ENCODE data around the gene NR2F1. TPM values are rescaled to one million over a fixed set of nuclear protein-coding genes. Genes with fewer than 3 reads are reported as not detected.

The NR2F1 gene
- polyA plus RNA-seq, 12 donors, result 2.8 to 27.0 (median 6.0) TPM; not detected in 1

GRCh38 chr5:93632327-93632726, 49.3 kb downstream of the NR2F1 start:
- DNase-seq, result no peak

GRCh38 chr5:93635991-93636390, 53.0 kb downstream of the NR2F1 start:
- DNase-seq, result no peak

GRCh38 chr5:93636837-93637236, 53.8 kb downstream of the NR2F1 start:
- no peak for DNase-seq

GRCh38 chr5:93637697-93638096, 54.7 kb downstream of the NR2F1 start:
- no peak for DNase-seq

DNA sequence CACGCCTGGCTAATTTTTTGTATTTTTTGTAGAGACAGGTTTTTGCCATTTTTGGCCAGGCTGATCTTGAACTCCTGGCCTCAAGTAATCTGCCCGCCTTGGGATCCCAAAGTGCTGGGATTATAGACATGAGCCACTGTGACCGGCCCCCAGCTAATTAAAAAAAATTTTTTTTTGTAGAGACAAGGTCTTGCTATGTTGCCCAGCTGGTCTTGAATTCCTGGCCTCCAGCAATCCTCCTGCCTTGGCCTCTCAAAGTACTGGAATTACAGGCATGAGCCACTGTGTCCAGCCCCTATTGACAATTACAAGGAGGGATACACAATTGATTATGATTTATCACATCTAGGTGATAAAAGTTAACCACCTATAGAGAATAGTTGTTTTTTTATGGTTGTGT, 59.5 kb downstream of the NR2F1 start:
- no peak for DNase-seq

Other genes starting within 250 kb of the NR2F1 start
- gene NR2F1-AS1, start 2.0 kb upstream of the NR2F1 start, polyA plus RNA-seq (ENCODE audit: insufficient read length in 12 of 12), result 10 to 100 TPM in 1 of 12 donors, 1 to 10 TPM in 10, not detected in 1; 2.9 to 13.1 (median 5.0) TPM
- gene POU5F2, start 158.4 kb downstream of the NR2F1 start, polyA plus RNA-seq (ENCODE audit: insufficient read length in 12 of 12), result under 1 TPM in 7 of 12 donors, not detected in 5; 0.01 to 0.07 (median 0.03) TPM